GM19035 (cell line): ENCODE data around the gene ATL1.
A peak's percentile ranks its signal among the peaks of the same experiment; 100 is the strongest.

Experiments used
- ATAC-seq: cut with Tn5 transposase; IDR thresholded peaks from one replicate; pipeline ENCODE4 v1.9.1; 2021; ENCODE audit not compliant: unreplicated experiment

The ATL1 gene

GRCh38 chr14:50559990-50560930 lies at the start of gene ATL1:
Gene ATL1, plus strand, starts transcription at chr14:50560145. Its CDS starts 121 bp downstream, at chr14:50560266.
- peak; percentile 53 for ATAC-seq

GRCh38 chr14:50510157-50510556 lies 49.8 kb upstream of the ATL1 start:
- no peak for ATAC-seq

- ATAC-seq = no peak
These were observed 47.5 kb upstream of the ATL1 start for GRCh38 chr14:50512463-50512862.

GRCh38 chr14:50516091-50516490 lies 43.9 kb upstream of the ATL1 start:
- ATAC-seq = no peak

- ATAC-seq = peak; percentile 69
These were observed 38.8 kb upstream of the ATL1 start for GRCh38 chr14:50520947-50521815.

GRCh38 chr14:50521912-50522341 lies 38.0 kb upstream of the ATL1 start:
- peak; percentile 55 for ATAC-seq

- no peak for ATAC-seq
These were observed 36.5 kb upstream of the ATL1 start for GRCh38 chr14:50523271-50524041.

- no peak for ATAC-seq
These were observed 35.9 kb upstream of the ATL1 start for GRCh38 chr14:50524060-50524459.

- no peak for ATAC-seq
These were observed 35.0 kb upstream of the ATL1 start for GRCh38 chr14:50524731-50525515.

GRCh38 chr14:50528000-50528399 lies 31.9 kb upstream of the ATL1 start:
- ATAC-seq = no peak

- ATAC-seq = no peak
These were observed 30.4 kb upstream of the ATL1 start for GRCh38 chr14:50529288-50530179.

GRCh38 chr14:50530358-50530757 lies 29.6 kb upstream of the ATL1 start:
- ATAC-seq = no peak

- ATAC-seq = no peak
These were observed 29.1 kb upstream of the ATL1 start for GRCh38 chr14:50530794-50531365.

GRCh38 chr14:50531595-50532501 lies 28.1 kb upstream of the ATL1 start:
- peak; percentile 36 for ATAC-seq

- peak; percentile 96 for ATAC-seq
These were observed 27.3 kb upstream of the ATL1 start, which contains the start of gene MAP4K5 for GRCh38 chr14:50532502-50533240. Gene MAP4K5, minus strand, starts transcription at chr14:50532569. Its CDS starts 520 bp downstream, at chr14:50532049.

- no peak for ATAC-seq
These were observed 26.7 kb upstream of the ATL1 start for GRCh38 chr14:50533241-50533705.

- ATAC-seq = no peak
These were observed 26.1 kb upstream of the ATL1 start for GRCh38 chr14:50533806-50534205.
